Suprapubic skin (tissue), 4 donors: Measurements from ENCODE around the gene DALRD3. TPM values are rescaled to one million over a fixed set of nuclear protein-coding genes. Genes with fewer than 3 reads are reported as not detected.

Source experiments
- DNase-seq, 2 donors: peaks; one replicate each; pipeline ENCODE4 v3.0.0-alpha.2; 2019; ENCODE audit warnings: low spot score in 2 of 2
- H3K27ac ChIP-seq: fragments of 200-600 bp; sonication (generic); one replicate; pipeline ENCODE4 v1.5.1; 2019
- H3K27me3 ChIP-seq: fragments of 200-600 bp; sonication (generic); one replicate; pipeline ENCODE4 v1.5.1; 2019
- H3K36me3 ChIP-seq: fragments of 200-600 bp; sonication (generic); one replicate; pipeline ENCODE4 v1.5.1; 2019
- H3K4me1 ChIP-seq: fragments of 200-600 bp; sonication (generic); one replicate; pipeline ENCODE4 v1.5.1; 2019
- H3K4me3 ChIP-seq: fragments of 200-600 bp; sonication (generic); one replicate; pipeline ENCODE4 v1.5.1; 2019; ENCODE audit warnings: mild to moderate bottlenecking
- H3K9me3 ChIP-seq: fragments of 200-600 bp; sonication (generic); one replicate; pipeline ENCODE4 v1.5.1; 2019
- EP300 ChIP-seq: sonication (generic); formaldehyde crosslinking; IDR thresholded peaks from one replicate; pipeline ENCODE4 v1.6.1; 2017; ENCODE audit warnings: antibody characterized with exemption
- POLR2A ChIP-seq, 2 donors: fragments of 450-650 bp; IDR thresholded peaks; one replicate each; pipeline ENCODE4 v1.6.1; 2017; ENCODE audit warnings: antibody characterized with exemption in 2 of 2, mild to moderate bottlenecking in 2 of 2, moderate library complexity in 2 of 2
- POLR2AphosphoS5 ChIP-seq, 3 donors: sonication (generic); formaldehyde crosslinking; IDR thresholded peaks; one replicate each; pipeline ENCODE4 v1.6.1; 2017; ENCODE audit warnings: antibody characterized with exemption in 3 of 3
- WGBS: methylation state at CpG from one replicate; pipeline ENCODE4 v1.1.5; 2018; 5-methylcytosine and 5-hydroxymethylcytosine counted together
- total RNA-seq, 4 donors: library from RNA; depleted of rRNA; stranded (reverse); fragments of >200 nt; gene quantifications; one replicate each; pipeline ENCODE4 v1.1.0, GENCODE V29; 2016
- TF ChIP-seq, protein P1 (sequence below), 2 donors: fragments of 200-600 bp in 1 of 2; fragments of 450-650 bp in 1 of 2; sonication (generic) in 1 of 2; IDR thresholded peaks; one replicate each; pipeline ENCODE4 v1.5.1; 2016 to 2019; ENCODE audit warnings: antibody characterized with exemption in 2 of 2, mild to moderate bottlenecking in 1 of 2, moderate library complexity in 1 of 2

DALRD3 gene
- total RNA-seq, 4 donors from 2014 or later = 44.3 to 55.4 (median 50.7) TPM

DNA sequence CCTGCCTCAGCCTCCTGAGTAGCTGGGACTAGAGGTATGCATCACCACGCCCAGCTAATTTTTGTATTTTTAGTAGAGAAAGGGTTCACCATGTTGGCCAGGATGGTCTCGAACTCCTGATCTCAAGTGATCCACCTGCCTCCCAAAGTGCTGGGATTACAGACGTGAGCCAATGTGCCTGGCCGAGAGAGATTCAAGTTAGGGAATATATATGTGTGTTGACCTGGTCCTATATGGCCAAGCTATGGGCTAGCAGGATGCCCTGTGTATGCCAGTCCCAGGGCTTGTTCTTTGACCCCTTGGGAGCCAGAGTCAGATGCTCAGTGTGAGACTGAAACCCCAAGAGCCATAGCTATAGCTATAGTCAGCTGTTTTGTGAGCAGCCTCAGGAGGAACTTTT is 5.4 kb upstream of the DALRD3 start:
- no peak overlapping the region for H3K4me3 ChIP-seq
- no peaks in the 10 kb centered on the region for H3K9me3 ChIP-seq
- H3K27ac ChIP-seq = no peak overlapping the region
- TF ChIP-seq, protein P1, sequence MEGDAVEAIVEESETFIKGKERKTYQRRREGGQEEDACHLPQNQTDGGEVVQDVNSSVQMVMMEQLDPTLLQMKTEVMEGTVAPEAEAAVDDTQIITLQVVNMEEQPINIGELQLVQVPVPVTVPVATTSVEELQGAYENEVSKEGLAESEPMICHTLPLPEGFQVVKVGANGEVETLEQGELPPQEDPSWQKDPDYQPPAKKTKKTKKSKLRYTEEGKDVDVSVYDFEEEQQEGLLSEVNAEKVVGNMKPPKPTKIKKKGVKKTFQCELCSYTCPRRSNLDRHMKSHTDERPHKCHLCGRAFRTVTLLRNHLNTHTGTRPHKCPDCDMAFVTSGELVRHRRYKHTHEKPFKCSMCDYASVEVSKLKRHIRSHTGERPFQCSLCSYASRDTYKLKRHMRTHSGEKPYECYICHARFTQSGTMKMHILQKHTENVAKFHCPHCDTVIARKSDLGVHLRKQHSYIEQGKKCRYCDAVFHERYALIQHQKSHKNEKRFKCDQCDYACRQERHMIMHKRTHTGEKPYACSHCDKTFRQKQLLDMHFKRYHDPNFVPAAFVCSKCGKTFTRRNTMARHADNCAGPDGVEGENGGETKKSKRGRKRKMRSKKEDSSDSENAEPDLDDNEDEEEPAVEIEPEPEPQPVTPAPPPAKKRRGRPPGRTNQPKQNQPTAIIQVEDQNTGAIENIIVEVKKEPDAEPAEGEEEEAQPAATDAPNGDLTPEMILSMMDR (IDR thresholded peaks at IDR 0.05) = no peak
- TF ChIP-seq EP300 (no peak), POLR2AphosphoS5 (IDR thresholded peaks at IDR 0.05) (no peak), POLR2A (IDR thresholded peaks at IDR 0.05) (no peak)
- no peaks in the 10 kb centered on the region for H3K27me3 ChIP-seq
- H3K4me1 ChIP-seq = peaks cover 57% of the 10 kb centered on the region
- peaks cover 41% of the 10 kb centered on the region for H3K36me3 ChIP-seq
- no peak for DNase-seq
- 91% methylated on average over 4 of the region's 4 CpGs for whole genome bisulfite sequencing

DNA sequence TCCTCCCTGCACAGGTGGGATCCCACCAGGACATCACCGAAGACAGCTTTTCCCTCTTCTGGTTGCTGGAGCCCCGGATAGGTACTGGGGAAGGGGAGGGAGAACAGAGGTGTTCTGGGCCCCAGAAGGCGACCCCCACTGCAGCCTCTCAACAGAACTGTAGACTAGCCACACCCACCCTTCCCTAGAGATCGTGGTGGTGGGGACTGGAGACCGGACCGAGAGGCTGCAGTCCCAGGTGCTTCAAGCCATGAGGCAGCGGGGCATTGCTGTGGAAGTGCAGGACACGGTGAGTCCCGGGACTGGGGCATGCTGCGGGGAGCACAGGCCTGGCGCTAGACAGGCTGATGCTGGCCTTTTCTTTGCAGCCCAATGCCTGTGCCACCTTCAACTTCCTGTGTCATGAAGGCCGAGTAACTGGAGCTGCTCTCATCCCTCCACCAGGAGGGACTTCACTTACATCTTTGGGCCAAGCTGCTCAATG is 4.3 kb upstream of the DALRD3 start:
- H3K27ac ChIP-seq = peak overlapping the region; percentile 100
- H3K9me3 ChIP-seq = no peaks in the 10 kb centered on the region
- peaks cover 41% of the 10 kb centered on the region for H3K36me3 ChIP-seq
- H3K27me3 ChIP-seq = no peaks in the 10 kb centered on the region
- H3K4me3 ChIP-seq = peak overlapping the region; percentile 95
- peak in 1 of 2 donors; percentile 65 for DNase-seq
- TF ChIP-seq, protein P1 (IDR thresholded peaks at IDR 0.05) = no peak
- TF ChIP-seq EP300 (no peak), POLR2A (IDR thresholded peaks at IDR 0.05) (no peak), POLR2AphosphoS5 (IDR thresholded peaks at IDR 0.05) (no peak)
- WGBS = 21% methylated on average over 8 of the region's 12 CpGs
- peaks cover 52% of the 10 kb centered on the region for H3K4me1 ChIP-seq

DNA sequence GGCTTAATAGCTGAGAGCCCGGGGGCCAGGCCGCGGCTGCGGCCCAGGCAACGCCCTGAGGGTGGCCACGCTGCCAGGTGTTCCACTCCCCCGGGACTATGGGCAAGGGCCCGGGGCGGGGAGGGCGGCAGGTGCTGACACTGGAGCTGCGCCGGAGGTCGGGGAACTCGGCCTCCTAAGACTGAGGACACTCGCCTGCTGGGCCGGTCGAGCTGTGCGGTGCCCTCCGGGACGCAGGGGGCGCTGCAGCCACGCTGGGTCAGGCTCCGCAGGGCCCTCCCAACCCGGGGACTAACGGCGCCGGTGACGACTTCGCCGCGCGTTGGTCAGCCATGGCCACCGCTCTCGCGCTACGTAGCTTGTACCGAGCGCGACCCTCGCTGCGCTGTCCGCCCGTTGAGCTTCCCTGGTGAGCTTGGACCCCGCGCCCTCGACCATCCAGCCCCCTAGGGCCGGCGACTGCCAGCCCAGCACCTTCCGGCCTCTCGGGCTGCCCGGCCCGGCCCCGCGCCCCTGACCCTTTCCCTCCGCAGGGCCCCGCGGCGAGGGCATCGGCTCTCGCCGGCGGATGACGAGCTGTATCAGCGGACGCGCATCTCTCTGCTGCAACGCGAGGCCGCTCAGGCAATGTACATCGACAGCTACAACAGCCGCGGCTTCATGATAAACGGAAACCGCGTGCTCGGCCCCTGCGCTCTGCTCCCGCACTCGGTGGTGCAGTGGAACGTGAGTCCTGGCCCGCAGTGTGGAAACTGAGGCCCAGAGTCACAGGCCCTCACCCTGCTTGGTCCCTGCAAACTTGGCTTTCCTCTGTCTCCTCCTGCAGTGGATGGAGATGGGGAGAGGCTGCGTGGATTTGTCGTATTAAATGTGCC is 3.7 kb upstream of the DALRD3 start, which contains the start of gene NDUFAF3:
Gene NDUFAF3 (plus strand): TSS at position 309 of the 875 bp plus-strand sequence. CDS start 24 bp downstream, at position 333.
- peak; percentile 96 for DNase-seq
- Histone ChIP-seq H3K4me1 (peaks cover 52% of the 10 kb centered on the region), H3K9me3 (no peaks in the 10 kb centered on the region), H3K36me3 (peaks cover 39% of the 10 kb centered on the region), H3K27me3 (no peaks in the 10 kb centered on the region), H3K4me3 (peak within 1 kb of the TSS; percentile 95), H3K27ac (peak within 1 kb of the TSS; percentile 100)
- WGBS = under 1% methylated on average over 35 of the region's 83 CpGs
- no peak for TF ChIP-seq EP300
- TF ChIP-seq, protein P1 (IDR thresholded peaks at IDR 0.05) = peak; percentile 95 to 99
- TF ChIP-seq POLR2AphosphoS5 (IDR thresholded peaks at IDR 0.05) = peak in 2 of 3 donors; percentile 82 to 86
- peak; percentile 83 to 96 for TF ChIP-seq POLR2A (IDR thresholded peaks at IDR 0.05)

DNA sequence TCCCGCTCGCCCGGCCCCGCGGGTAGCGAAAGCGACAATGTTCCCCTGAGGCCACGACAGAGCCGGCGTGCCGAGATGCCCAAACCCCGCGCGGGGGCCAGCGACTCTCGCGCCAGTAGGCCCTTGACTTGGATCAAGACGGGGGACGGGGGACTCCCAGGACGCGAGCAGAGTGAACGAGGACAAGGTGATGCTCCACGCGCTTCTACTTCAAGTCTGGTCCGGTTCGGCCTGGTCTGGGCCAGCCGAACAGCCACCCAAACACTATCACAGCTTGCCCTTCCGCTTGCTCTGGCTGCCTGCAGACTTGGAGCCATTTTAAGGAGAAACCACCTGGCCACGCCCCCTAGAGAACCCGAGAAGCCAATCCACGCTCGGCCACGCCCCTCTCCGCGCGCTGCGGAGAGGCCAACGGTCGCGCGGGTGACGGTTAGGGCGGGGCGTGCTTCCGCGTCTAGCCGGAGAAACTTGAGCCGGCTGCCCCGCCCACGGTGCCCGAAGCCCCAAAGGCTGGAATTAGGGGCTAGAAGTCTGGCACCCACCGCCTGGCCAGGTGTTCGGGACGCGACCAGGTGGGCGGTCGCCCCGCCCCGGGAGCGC is 2.9 kb upstream of the DALRD3 start:
- peak overlapping the region; percentile 100 for H3K27ac ChIP-seq
- H3K4me1 ChIP-seq = peaks cover 52% of the 10 kb centered on the region
- peak; percentile 96 to 99 for TF ChIP-seq POLR2A (IDR thresholded peaks at IDR 0.05)
- peak; percentile 88 to 96 (median 93) for TF ChIP-seq POLR2AphosphoS5 (IDR thresholded peaks at IDR 0.05)
- TF ChIP-seq, protein P1 (IDR thresholded peaks at IDR 0.05) = no peak
- no peak for TF ChIP-seq EP300
- 0% methylated on average over 24 of the region's 60 CpGs for WGBS
- DNase-seq = peak; percentile 100
- peak overlapping the region; percentile 95 for H3K4me3 ChIP-seq
- peaks cover 38% of the 10 kb centered on the region for H3K36me3 ChIP-seq
- no peaks in the 10 kb centered on the region for H3K9me3 ChIP-seq
- H3K27me3 ChIP-seq = no peaks in the 10 kb centered on the region
